ENCODE measurements around the gene SPEF1. TPM values are rescaled to one million over a fixed set of nuclear protein-coding genes. Genes with fewer than 3 reads are reported as not detected.

SPEF1 gene
- total RNA-seq, 4 donors from 2014 or later: not detected

DNA sequence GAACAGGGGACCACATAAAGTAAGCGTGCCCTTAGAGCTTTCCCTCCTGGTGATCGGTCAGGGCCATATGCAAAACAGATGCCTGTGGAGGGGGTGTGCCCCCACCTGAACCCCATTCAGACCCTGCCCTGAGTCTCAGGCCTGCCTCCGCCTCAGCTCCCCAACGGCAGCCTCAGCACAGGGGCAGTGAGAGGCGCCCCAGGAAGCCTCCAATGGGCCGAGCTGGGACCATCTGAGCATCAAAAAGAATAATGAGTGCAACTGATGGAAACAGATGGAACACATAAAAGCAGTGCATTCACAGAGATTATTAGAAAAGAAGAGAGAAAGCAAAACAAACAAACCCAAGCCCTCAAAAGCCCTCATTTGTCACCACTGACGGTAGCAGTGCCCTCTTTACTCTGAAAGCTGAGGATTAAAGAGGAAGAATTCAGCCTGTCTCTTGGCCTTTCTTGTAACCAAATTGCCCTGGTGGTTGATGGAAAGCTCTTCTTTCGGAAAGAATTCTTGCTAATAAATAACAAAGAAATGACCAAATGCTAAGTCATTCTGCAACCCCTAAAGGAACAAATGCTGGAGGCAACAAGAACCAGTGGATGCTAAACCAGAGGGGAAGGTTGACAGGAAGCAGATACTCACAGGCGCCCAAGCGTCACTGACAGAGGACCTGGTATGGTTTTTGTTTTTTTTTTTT, 20.4 kb downstream of the SPEF1 start:
- Histone ChIP-seq H3K27me3 (no peaks in the 10 kb centered on the region), H3K27ac (peak overlapping the region in 3 of 4 donors; percentile 24 to 55 (median 51)), H3K4me1 (peaks cover 0 to 78% (median 14%) of the 10 kb centered on the region in 3 donors), H3K9me3 (no peaks in the 10 kb centered on the region), H3K4me3 (no peak overlapping the region), H3K36me3 (peaks cover 0 to 38% of the 10 kb centered on the region in 2 donors)
- 45 to 78% methylated on average over 3 to 4 of the region's 10 CpGs for WGBS, 2 donors (ENCODE audit: low coverage in 1 of 2)
- TF ChIP-seq, protein P1, sequence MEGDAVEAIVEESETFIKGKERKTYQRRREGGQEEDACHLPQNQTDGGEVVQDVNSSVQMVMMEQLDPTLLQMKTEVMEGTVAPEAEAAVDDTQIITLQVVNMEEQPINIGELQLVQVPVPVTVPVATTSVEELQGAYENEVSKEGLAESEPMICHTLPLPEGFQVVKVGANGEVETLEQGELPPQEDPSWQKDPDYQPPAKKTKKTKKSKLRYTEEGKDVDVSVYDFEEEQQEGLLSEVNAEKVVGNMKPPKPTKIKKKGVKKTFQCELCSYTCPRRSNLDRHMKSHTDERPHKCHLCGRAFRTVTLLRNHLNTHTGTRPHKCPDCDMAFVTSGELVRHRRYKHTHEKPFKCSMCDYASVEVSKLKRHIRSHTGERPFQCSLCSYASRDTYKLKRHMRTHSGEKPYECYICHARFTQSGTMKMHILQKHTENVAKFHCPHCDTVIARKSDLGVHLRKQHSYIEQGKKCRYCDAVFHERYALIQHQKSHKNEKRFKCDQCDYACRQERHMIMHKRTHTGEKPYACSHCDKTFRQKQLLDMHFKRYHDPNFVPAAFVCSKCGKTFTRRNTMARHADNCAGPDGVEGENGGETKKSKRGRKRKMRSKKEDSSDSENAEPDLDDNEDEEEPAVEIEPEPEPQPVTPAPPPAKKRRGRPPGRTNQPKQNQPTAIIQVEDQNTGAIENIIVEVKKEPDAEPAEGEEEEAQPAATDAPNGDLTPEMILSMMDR (IDR thresholded peaks at IDR 0.05): no peak
- peak; percentile 25 for TF ChIP-seq POLR2AphosphoS5 (IDR thresholded peaks at IDR 0.05)
- ATAC-seq: no peak

DNA sequence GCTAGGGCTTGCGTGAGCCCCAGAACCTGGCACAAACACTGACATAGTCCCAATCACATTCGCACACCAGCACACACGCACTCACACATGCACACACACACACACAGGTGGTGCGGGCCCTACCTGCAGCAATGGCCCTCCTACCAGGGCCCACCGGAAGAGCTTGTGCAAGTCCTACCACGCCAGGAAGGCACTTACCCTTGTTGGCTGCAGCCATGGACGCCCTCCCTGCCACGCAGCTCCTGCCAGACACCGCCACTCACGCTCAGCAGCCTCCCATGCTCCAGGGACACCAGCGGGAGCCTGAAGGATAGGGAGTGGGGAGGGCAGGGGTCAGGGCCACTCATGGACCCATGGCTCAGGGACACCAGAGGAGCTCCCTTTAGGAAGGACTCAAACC, 21.4 kb downstream of the SPEF1 start:
- 87% methylated on average over 5 of the region's 11 CpGs; no CpG with 5 or more reads in 1 of the 2 donors for WGBS, 2 donors (ENCODE audit: low coverage in 1 of 2)
- H3K36me3 ChIP-seq: peaks cover 0 to 47% of the 10 kb centered on the region in 2 donors
- no peaks in the 10 kb centered on the region for H3K27me3 ChIP-seq
- H3K9me3 ChIP-seq: no peaks in the 10 kb centered on the region
- no peak for ATAC-seq
- TF ChIP-seq POLR2AphosphoS5 (IDR thresholded peaks at IDR 0.05): no peak
- TF ChIP-seq POLR2A (IDR thresholded peaks at IDR 0.05): no peak
- TF ChIP-seq, protein P1 (IDR thresholded peaks at IDR 0.05): no peak
- no peak for TF ChIP-seq EP300 (IDR thresholded peaks at IDR 0.05)
- H3K27ac ChIP-seq: peak overlapping the region in 3 of 4 donors; percentile 26 to 55 (median 51)
- H3K4me1 ChIP-seq: peaks cover 0 to 69% (median 14%) of the 10 kb centered on the region in 3 donors
- no peak overlapping the region for H3K4me3 ChIP-seq

- peak overlapping the region in 3 of 4 donors; percentile 26 to 55 (median 51) for H3K27ac ChIP-seq
Observed at GRCh38 chr20:3759316-3759823, 21.9 kb downstream of the SPEF1 start.

DNA sequence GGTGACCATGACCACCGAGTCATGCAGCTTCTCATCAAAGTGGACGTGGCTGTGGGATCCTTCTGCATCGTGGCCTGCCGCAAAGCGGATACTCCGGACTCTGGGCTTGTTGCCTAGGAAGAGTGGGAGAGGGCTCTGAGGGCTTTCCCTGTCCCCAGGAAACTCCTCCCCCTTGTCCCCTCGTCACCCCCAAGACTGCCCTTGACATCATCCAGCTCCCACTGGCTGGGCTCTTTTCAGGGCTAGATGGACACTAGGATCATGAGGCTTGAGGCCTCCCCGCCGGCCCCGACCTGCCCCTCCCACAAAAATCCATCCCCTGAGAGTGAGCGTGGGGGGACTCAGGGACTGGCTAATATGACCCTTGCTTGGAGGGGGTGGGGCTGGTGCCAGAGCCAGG, 22.7 kb downstream of the SPEF1 start:
- Histone ChIP-seq H3K27me3 (no peaks in the 10 kb centered on the region), H3K4me1 (peaks cover 0 to 62% (median 5%) of the 10 kb centered on the region in 3 donors), H3K27ac (peak overlapping the region in 3 of 4 donors; percentile 26 to 55 (median 51)), H3K4me3 (no peak overlapping the region), H3K9me3 (no peaks in the 10 kb centered on the region), H3K36me3 (peaks cover 0 to 55% of the 10 kb centered on the region in 2 donors)
- no CpG with 5 or more reads among the region's 11 CpGs for WGBS, 2 donors (ENCODE audit: low coverage in 1 of 2)
- TF ChIP-seq POLR2A (IDR thresholded peaks at IDR 0.05): no peak
- no peak for TF ChIP-seq POLR2AphosphoS5 (IDR thresholded peaks at IDR 0.05)
- no peak for TF ChIP-seq EP300 (IDR thresholded peaks at IDR 0.05)
- TF ChIP-seq, protein P1 (IDR thresholded peaks at IDR 0.05): no peak
- no peak for ATAC-seq

More at GRCh38 chr20:3759316-3759823, 21.9 kb downstream of the SPEF1 start:
- H3K4me1 ChIP-seq: peaks cover 0 to 64% (median 11%) of the 10 kb centered on the region in 3 donors
- TF ChIP-seq POLR2A (IDR thresholded peaks at IDR 0.05): no peak
- no peak for TF ChIP-seq EP300 (IDR thresholded peaks at IDR 0.05)
- TF ChIP-seq, protein P1 (IDR thresholded peaks at IDR 0.05): no peak
- TF ChIP-seq POLR2AphosphoS5 (IDR thresholded peaks at IDR 0.05): no peak
- 50 to 78% methylated on average over 4 to 6 of the region's 11 CpGs for WGBS, 2 donors (ENCODE audit: low coverage in 1 of 2)
- ATAC-seq: no peak
- H3K36me3 ChIP-seq: peaks cover 0 to 52% of the 10 kb centered on the region in 2 donors
- no peaks in the 10 kb centered on the region for H3K9me3 ChIP-seq
- no peaks in the 10 kb centered on the region for H3K27me3 ChIP-seq
- H3K4me3 ChIP-seq: no peak overlapping the region

DNA sequence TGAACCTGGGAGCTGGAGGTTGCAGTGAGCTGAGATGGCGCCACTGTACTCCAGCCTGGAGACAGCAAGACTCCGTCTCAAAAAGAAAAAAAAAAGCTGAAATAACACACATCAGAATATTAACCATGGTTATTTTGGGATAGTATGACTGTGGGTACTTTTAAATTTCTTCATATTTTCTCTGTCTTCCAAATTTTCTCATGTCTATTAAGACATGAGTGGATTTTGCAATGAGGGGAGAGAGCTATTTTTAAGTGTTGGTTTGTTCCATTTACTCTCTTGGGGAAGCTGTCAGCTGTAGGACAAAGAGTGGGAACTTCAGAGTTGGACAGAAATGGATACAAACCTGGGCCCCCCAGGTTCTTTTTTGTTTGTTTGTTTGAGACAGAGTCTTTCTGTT, 24.0 kb downstream of the SPEF1 start:
- H3K27ac ChIP-seq: peak overlapping the region in 2 of 4 donors; percentile 26 to 51
- 82 to 86% methylated on average over 2 of the region's 2 CpGs for WGBS, 2 donors (ENCODE audit: low coverage in 1 of 2)
- peaks cover 0 to 55% of the 10 kb centered on the region in 2 donors for H3K36me3 ChIP-seq
- ATAC-seq: no peak
- H3K4me1 ChIP-seq: peaks cover 0 to 64% (median 4%) of the 10 kb centered on the region in 3 donors
- no peaks in the 10 kb centered on the region for H3K9me3 ChIP-seq
- no peak overlapping the region for H3K4me3 ChIP-seq
- TF ChIP-seq EP300 (IDR thresholded peaks at IDR 0.05): no peak
- no peak for TF ChIP-seq POLR2AphosphoS5 (IDR thresholded peaks at IDR 0.05)
- TF ChIP-seq POLR2A (IDR thresholded peaks at IDR 0.05): no peak
- H3K27me3 ChIP-seq: no peaks in the 10 kb centered on the region
